NCI-H2227 (cell line): ENCODE data around the gene MMP24.
"Not testable (repeated sequence)": the region's sequence is repeated elsewhere in the genome, so short reads cannot be mapped to it uniquely, and the experiment has no call there.

Source experiments
- DNase-seq: peaks from one replicate; lab custom pipeline; 2025; ENCODE audit not compliant: unreplicated experiment; lab: John Stamatoyannopoulos, UW

Gene MMP24

GRCh38 chr20:35253010-35253409 is 26.5 kb downstream of the MMP24 start:
- DNase-seq, result no peak

- no peak for DNase-seq
Observed at GRCh38 chr20:35254448-35254999, 28.0 kb downstream of the MMP24 start.

GRCh38 chr20:35257175-35257909 is 30.9 kb downstream of the MMP24 start:
- no peak for DNase-seq

- no peak for DNase-seq
Observed at GRCh38 chr20:35260426-35260825, 33.9 kb downstream of the MMP24 start.

GRCh38 chr20:35262321-35262720 is 35.8 kb downstream of the MMP24 start:
- DNase-seq, result not testable (repeated sequence)

GRCh38 chr20:35262731-35263531 is 36.4 kb downstream of the MMP24 start:
- DNase-seq, result peak; percentile 52

- DNase-seq, result no peak
Observed at GRCh38 chr20:35263532-35264341, 37.2 kb downstream of the MMP24 start.

- DNase-seq, result no peak
Observed at GRCh38 chr20:35264755-35265154, 38.3 kb downstream of the MMP24 start.

- no peak for DNase-seq
Observed at GRCh38 chr20:35267092-35267491, 40.6 kb downstream of the MMP24 start.

- DNase-seq, result peak; percentile 78
Observed at GRCh38 chr20:35269055-35269781, 42.7 kb downstream of the MMP24 start.

- DNase-seq, result no peak
Observed at GRCh38 chr20:35270021-35270902, 43.8 kb downstream of the MMP24 start.

- DNase-seq, result no peak
Observed at GRCh38 chr20:35271073-35271882, 44.8 kb downstream of the MMP24 start.

- DNase-seq, result no peak
Observed at GRCh38 chr20:35271904-35272303, 45.4 kb downstream of the MMP24 start.

GRCh38 chr20:35273449-35274171 is 47.1 kb downstream of the MMP24 start:
- no peak for DNase-seq

GRCh38 chr20:35274172-35275092 is 47.9 kb downstream of the MMP24 start:
- DNase-seq, result no peak

GRCh38 chr20:35275741-35276251 is 49.3 kb downstream of the MMP24 start:
- DNase-seq, result no peak

GRCh38 chr20:35276408-35276807 is 49.9 kb downstream of the MMP24 start:
- DNase-seq, result peak; percentile 17
